CD4-positive, alpha-beta T cell treated with Interleukin-4 for 4 hours (primary cell): ENCODE results near the gene PGAP3.

ENCODE experiments used
- DNase-seq: peaks from one replicate; pipeline ENCODE4 v3.0.0-alpha.2; 2020

The PGAP3 gene

DNA sequence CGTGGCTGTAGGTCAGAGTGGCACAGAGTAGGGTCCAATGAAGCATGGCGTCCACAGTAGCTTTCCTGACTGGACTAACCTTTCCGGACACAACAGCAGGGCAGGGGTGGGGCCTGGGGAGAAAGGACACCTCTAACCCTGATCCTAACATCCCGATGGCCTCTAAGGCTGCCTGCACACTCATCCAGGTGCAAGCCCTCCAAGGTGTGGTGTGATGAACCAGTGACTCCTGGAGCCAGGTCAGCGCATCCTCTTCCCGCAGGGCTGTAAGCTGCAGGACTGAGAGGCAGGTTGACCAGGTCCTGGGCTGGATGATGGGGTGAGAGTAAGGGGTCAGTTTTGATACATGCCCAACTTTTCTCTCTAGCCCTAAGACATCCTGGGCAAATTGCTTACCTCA, 8.9 kb upstream of the PGAP3 start:
- DNase-seq, result no peak

DNA sequence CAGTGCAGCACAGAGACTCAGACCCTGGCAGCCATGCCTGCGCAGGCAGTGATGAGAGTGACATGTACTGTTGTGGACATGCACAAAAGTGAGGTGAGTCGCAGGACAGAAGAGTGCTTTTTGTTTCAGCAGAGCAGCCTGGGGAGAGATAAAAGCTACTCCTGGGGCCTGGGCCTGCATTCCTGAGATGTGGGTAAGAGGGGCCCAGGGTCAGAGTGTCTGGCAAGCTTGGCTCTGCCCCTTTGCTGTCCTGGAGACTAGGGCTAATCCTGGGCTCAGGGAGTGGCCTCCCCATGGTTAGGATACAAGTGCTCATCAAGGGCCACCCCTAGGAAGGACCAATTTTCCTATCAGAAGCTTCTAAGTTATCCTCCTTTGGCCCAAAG, 7.2 kb upstream of the PGAP3 start:
- DNase-seq, result no peak

DNA sequence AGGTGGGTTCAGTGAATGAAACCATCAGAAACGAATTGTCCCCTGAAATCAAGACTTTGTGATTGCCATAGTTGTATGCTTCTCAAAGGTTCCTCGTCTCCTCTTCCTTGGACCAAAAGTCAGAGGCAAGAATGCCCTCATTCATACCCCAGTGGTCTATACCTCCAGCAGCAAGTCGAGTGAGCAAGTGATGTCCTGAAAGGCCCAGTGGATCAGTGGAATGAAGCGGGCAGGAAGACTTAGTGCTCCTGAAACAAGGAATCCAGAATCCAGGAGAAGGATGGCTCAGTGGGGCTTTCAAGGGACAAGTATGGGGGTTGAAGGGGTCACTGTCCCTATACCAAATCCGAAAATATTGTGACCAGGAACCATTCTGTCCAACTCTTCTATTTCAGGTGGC, 6.7 kb upstream of the PGAP3 start:
- no peak for DNase-seq

DNA sequence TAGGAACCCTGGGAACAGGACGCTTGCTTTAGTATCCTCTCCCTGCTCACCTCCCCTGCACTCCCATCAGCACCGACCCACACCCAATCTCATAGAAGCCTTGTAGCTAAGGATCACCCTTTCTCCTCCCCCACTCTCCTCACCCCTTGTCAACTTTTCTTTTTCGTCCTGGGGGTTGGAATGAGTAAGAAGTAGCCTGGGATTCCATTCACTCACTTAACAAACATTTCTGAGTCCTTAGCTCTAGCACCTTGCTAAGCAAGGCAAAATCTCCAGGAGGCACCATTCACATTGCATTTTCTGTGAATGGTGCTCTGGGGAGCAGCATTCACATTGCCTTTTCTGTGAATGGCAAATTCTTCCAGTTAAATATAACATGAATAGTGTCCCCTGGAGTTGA, 1.1 kb upstream of the PGAP3 start:
- DNase-seq, result no peak

DNA sequence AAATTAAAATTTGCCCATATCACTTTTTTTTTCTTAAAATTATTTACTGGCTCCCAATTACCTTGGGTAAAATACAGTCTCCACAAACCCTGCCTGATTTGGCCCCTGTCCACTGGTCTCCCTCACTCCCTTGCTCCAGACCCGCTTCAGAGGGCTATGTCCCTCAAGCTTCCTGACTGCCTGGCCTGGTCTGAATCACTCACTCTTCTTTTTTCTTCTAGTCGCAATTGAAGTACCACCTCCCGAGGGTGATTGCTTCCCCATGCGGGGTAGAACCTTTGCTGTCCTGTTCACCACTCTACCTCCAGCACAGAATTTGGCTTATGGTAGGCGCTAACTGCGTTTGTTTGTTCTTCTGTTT, 598 bp upstream of the PGAP3 start:
- no peak for DNase-seq

DNA sequence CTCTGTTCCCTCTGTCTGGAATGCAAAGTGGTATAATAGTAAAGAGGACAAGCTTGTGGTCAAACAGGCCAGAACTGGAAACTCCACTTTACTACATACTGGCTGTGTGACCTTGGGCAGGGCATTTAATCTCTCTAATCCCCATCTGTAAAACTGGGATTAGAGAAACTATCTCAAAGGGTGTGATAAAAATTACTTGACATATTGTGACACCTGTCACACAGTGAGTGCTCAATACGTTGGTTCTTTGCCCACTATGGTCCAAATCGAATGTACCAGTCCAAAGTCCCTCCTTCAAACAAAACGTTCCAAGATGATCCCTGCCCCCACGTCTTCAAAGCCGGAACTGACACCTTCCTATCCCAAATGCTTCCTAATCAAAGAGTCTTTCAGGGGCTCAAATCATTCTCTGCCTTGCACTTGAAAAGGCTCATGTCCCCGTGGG, 734 bp downstream of the PGAP3 start:
- no peak for DNase-seq

DNA sequence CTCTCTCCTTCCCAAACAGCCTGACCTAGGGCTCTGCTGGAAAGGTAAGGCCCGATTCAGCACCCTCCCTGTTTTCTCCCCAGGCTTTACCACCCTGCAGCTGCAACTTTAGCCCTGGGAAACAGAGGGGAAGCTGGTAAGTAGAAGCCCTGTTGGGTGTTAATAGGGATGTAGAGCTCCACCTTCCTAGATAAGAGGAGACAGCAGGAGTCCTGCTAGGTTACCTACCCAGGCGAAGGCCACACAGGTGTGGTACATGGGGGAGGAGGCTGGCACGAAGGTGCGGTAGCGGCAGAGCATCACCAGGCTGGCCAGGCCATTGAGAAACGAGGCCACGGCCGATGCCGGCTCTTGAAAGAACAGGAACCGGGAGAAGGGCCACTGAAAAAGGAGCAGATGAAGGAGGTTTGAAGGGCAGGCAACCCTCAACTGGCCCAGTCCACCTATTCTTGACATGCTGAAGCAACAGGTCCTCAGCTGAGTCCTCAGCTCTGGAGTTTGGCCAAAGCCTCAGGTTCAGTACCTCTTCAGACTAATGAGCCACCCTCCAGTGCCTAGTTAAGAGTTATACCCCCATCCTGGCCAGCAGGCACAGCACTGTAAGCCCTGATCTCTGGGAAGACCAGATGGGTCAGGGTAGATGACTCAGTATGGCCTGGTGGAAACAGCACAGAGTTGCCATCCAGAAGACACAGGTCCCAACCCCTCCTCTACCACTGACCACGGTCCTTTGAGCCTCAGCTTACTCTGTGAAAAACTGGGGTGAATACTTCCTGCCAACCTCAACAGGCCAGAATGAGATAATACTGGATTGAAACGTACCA, 3.3 kb downstream of the PGAP3 start:
- no peak for DNase-seq

DNA sequence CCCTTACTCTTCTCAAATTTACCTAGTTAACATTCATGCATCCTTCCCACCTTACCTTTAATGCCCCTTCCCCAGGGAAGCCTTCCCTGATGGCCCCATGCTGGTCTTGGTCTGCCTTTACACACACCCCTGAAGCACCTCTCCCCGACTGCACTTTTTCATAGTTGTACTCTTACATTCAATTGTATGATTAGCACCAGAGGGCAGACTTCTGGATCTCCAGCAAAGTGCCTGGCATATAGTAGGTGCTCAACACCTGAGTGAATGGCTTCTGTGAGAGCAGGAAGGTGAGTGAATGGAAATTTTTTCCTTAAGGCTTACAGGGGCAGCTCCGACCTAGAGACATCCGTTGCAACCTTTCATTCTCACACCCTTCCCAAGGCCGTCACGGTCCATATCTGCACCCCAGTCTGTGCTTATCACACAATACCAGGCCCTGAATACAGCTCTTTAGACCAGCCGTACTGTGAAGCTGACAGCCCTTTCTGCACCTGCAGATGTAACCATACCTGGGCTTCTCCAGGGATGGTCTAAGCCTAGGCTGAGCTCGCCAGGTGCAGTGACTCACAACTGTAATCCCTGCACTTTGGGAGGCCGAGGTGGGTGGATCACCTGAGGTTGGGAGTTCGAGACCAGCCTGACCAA, 4.4 kb downstream of the PGAP3 start:
- DNase-seq, result no peak

DNA sequence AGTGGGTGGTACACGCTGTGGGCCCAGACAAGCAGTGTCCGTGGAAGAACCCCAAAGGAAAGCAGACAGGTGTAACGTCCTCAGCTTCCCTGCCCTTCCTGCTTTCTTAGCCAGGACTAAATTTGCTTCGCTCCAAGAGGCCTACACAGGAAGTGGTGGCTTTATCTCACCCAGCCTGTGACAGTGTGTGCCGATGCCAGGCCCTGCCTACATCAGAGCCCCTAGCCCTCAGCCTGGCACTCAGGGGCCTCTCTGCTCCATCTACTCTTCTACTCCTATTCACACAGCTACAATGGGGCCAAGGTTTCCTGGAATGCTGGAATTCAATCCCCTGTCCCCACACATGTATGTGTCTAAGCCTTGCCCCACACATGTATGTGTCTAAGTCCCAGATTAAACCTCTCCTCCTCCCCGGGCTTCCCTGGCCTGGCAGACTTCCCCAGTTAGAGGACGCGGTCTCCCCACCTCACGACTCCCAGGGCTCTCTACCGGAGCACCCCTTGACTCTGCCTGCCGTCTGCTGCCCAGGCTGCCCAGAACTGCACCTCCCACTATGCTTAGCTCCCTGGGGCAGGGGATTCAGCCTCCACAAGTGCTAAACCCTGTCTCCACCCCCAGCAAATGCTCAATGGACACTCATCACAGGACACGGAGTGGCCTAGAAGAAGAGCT, 8.2 kb downstream of the PGAP3 start:
- peak; percentile 49 for DNase-seq

DNA sequence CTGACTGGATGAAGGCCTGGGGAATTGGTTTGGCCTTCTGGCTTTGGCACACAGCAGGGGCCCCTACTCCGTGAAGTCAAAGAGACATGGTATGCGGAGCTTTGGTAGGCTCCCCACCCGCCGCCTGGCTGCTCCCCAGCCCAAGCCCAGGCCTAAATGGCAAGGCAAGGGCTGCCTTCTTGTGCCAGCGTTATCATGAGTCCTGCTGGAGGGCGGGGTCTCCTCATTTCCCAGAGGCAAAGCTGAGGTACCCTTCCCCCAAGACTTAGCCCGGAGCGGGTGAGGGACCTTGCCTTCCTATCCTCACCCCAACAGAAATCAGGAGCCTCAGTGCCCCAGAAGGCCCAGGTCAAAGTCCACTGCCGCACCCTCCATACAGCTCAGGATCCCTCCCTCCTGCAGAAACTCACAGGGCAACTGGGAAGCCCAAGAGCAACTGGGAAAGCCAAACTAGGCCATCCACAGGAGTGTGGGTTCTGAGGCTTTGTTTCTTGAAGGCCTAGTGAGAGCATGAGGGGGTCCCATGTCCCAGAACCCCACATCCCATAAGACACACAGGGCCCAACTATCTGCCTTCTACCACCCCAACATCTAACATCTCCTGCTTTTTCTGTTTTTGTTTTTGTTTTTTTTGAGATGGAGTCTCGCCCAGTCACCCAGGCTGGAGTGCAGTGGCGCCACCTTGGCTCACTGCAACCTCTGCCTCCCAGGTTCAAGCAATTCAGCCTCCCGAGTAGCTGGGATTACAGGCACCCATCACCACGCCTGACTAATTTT, 9.3 kb downstream of the PGAP3 start:
- DNase-seq, result no peak

DNA sequence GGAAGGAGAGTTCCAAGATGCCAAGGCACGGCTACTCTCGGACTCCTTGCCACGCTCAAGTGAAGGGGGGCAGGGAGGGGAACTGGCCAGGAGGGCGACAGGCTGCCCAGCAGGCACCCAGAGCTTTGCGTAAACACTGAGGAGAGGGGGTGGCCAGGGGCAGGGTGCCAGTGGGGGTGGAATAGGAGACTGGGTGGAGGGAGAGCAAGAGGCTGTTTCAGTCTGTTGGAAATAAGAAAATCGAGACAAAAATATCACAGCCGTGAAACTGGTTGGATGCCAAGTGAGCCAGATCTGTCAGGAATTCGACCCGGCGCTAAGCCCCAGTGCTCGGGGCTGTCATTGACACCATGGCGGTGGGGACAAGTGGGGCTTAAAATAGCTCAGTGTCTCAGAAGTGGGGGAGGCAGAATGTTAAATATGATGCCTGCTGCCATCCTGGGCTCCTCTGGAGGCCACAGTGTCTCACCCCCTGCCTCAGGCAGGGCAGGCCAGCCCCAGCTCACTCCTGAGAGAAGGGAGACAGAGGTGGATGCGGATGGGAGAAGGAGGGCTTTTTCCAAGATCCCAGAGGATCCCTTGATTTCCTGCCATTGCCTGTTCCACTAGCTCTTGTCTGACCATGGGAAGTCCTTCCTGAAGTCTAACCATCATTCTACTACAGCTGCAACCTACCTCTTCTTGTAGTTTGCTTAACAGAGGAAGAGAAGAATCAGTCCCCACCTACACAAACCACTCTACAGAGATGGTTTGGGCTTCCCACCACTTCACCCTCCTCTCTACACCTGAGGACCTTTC, 10.1 kb downstream of the PGAP3 start:
- DNase-seq, result no peak

DNA sequence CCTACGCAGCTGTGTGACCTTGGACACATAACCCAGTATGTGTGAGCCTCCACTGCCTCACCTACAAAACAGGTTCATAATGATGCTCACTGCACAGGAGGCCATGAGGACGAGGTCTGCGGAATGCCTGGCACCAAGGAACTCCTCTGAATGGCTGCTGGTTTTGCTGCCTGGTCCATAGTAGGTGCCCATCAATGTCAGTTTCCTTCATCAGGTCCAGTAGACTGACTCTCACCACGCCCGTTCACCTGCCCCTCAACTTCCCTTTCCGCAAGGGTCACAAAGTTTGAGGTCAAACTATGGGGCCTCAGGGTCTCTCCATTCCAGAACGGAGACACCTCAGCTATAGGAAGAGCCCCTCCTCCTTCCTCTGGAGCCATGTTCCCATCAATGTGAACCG, 10.8 kb downstream of the PGAP3 start:
- DNase-seq, result no peak

DNA sequence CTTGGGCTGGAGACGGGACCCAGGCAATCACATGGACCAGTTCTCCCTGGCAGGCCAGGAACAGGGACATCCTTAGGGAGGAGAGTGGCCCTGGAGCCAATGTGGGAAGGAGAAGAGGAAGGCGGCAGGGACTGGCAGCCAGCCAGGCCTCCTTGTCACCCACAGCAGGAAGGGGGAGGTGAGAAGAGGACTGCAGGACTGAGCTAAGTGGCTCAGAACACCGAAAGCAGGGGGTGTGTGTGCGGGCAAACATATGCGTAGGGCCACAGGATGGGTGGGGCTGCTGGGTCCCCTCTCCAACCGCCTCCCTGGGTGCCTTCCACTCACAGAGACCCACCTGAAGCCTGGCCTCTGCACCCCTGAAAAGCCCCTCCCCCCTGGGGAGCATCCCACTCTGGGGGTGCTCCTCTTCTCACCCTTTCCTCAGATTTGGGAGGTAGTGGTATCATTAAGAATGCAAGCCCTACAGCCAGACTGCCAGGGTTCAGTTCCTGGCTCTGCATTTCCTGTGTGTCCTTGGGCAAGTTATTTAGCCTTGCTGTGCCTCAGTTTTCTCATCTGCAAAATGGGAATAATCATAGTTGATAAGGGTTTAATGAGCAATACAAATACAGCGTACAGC, 11.5 kb downstream of the PGAP3 start:
- peak; percentile 62 for DNase-seq

DNA sequence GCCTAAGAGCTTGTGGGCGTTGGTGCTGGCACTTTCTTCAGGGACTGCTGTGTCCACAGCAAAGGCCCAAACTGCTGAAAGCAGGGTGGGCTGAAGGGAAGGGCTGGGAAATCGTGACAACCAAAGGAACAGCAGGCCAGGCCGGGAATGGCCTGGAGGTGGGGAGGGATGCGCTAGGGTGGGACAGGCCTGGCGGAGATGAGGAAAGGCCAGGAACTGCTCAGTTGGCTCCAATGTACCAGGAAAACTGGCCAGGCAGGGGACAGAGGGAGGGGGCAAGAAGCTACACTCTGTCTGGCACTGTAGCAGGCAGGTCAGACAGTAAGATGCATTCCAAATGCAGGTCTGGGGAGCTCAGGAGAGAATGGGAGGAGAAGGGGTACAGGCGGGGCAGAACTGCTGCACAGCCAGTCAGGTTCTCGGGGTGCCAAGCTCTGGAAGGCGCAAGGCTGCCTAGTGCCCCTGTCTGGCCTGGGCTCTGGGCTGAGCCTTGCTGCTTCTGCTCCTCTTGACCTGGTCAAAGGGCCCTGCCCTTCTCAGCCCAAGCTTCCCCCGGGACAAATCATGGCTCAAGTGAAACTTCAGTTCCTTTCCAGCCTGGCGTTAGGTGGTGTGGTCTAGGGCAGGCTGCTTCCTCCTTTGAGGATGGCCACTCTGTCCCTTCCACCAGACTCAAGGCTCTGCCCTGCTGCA, 12.3 kb downstream of the PGAP3 start:
- DNase-seq, result no peak

DNA sequence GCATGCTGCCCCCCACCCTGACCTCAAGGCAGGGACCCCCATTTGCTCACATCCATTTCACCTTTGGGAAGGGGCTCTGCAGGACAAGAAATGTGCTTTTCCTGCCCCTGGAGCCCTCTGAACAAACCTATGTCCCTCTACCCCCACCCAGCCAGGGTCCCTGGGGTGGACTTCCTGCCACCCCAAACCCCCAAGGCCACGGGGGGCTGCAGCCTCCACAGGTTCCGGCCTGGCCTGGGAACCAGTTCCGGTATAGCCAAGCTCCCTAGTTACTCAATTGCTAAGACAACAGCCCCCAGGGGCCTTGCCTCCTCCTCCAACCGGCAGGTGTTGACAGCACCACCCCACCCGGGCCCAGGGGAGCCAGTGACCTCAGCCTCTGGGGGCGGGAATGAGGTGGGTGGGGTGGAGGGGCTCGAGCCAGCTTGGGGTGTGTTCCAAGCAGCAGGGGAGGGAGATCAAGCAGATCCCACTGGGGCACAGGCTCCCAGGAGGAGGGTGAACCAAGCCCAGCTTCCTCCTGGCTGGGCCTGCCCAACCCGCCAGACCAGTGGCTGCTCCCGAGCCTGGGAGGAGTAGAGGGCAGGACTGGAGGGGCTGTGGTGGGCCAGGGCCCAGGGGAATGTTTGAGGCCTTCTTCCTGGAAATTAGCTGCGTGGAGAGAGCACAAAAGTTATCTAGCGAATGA, 13.0 kb downstream of the PGAP3 start:
- DNase-seq, result no peak

DNA sequence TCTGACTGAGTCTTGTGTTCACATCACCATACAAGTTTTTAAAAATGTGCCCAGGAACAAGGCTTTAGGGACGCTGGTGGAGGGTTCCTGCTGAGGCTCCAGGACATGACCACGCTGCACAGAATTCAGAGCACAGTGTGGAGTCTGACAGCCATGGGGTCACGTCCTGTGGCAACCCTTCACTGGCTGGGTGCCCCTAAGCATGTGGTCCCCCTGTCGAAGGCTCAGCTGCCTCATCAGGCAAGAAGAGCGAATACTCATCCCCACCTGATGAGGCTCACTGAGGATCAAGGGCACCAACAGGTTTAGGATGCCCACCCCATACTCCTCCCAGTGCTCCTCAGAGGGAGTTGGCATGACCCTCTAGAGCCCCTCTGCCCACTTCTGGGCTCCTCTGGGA, 13.7 kb downstream of the PGAP3 start:
- DNase-seq, result no peak

DNA sequence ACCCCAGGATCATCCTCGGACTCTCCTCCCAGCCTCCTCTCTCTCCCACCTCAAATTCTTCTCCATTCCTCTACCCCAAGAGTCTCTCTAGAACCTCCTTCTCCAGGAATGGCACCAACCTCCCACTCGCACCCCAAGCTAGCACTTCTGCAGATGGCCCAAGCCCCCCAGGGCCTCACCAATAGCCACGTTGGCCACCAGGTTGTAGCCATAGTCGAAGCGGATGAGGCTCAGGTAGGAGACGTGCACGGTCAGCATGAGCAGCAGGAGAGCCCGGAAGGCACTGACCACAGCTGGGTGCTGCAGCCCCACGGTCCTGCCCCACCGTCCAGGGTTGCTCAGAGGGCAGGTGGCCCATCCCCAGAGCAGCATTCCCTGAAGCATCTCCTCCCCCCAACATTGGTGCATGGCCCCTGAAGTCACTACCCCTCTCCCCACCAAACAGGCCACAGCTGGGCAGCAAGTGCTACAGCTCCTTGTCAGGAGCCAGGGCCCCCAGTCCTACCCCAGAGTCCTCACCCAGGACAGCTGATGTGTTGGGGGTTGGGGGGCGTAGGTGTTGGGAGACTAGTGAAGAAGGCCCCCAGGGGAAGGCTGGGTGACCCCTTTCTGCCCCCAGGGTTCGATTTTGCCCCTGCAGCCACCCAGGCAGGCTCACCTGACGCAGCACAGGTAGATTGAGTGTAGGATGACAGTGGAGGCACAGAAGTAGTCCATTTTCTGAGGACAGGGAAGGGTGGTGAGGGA, 14.3 kb downstream of the PGAP3 start:
- no peak for DNase-seq

DNA sequence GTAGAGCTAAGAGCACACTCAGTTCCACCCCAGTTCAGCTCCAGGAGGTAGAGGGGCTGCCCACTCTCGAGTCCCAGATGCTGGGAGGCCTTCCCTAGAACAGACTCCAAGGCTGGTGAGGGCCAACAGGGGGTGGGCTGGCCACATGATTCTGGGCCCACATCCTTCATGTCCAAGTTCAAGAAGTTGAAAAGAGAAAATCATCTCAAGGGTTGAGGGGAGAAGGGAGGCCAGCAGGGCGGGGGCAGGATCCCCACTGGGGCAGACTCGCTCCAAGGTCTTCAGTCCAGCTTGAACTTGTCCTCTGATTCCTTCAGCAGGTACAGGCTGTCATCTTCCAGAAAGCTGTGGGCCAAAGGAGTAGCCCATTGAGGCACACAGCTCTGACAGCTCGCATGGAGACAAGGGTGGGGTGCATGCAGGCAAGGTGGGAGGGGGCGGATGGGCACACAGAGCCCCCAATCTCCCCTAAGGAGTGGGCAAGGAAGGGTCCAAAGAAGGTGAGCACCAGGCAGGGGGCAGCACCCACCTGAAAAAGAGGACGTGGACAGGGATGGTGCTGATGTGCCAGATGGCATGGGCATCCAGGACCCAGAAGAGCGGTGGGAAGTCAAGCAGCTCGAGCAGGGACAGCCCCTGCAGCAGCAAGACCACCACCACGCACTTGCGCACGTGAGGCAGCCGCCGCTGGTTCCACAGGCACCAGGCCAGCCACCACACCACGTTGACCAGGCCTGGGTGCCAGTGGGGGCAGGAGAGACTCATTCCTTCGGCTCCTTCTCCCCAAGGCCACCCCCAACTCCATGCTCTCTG, 15.1 kb downstream of the PGAP3 start:
- DNase-seq, result no peak
